CD4-positive, CD25-positive, alpha-beta regulatory T cell (primary cell): ENCODE results near the gene TMEM178A. TPM values are rescaled to one million over a fixed set of nuclear protein-coding genes. Genes with fewer than 3 reads are reported as not detected.
A peak's percentile ranks its signal among the peaks of the same experiment; 100 is the strongest.

ENCODE experiments used
- ATAC-seq, 2 donors: fragments of 150-1000 bp; cut with Tn5 transposase; one replicate each; pipeline ENCODE4 v1.10.0; 2021; ENCODE audit warnings: low read depth in 2 of 2, moderate number of reproducible peaks in 2 of 2, moderate library complexity in 1 of 2
- DNase-seq, 3 donors: peaks; one replicate each; pipeline versions ENCODE4 v3.0.0 to v3.0.0-alpha.2; 2012 to 2022; ENCODE audit warnings: mixed read lengths in 1 of 3
- H3K27ac ChIP-seq: one replicate; pipeline ENCODE4 v1.7.0; 2013; ENCODE audit warnings: mild to moderate bottlenecking, low read length; ENCODE audit not compliant: insufficient read depth, poor library complexity, severe bottlenecking
- H3K27me3 ChIP-seq: one replicate; pipeline ENCODE4 v1.7.0; 2013; ENCODE audit warnings: low read length; ENCODE audit not compliant: control insufficient read depth, insufficient read depth
- H3K36me3 ChIP-seq: one replicate; pipeline ENCODE4 v1.7.0; 2013; ENCODE audit warnings: mild to moderate bottlenecking, low read length, moderate library complexity; ENCODE audit not compliant: control insufficient read depth, insufficient read depth
- H3K4me1 ChIP-seq: 2 replicates; pipeline ENCODE4 v1.7.0; 2013; ENCODE audit warnings: mild to moderate bottlenecking, low read length; ENCODE audit not compliant: insufficient read depth, control insufficient read depth, poor library complexity, severe bottlenecking
- H3K4me3 ChIP-seq: one replicate; pipeline ENCODE4 v1.7.0; 2013; ENCODE audit warnings: low read depth, mild to moderate bottlenecking, low read length, moderate library complexity
- H3K9me3 ChIP-seq, 2 experiments: 1 replicate in 1 of 2; 2 replicates in 1 of 2; pipeline ENCODE4 v1.7.0; 2013; ENCODE audit warnings: low read length in 2 of 2, mild to moderate bottlenecking in 1 of 2, moderate library complexity in 1 of 2; ENCODE audit not compliant: control insufficient read depth in 2 of 2
- H3K27ac Mint-ChIP-seq, 3 donors: one replicate each; pipeline ENCODE4 v1.8.0; 2020 to 2022; ENCODE audit warnings: mild to moderate bottlenecking in 3 of 3, mixed read lengths in 3 of 3, moderate library complexity in 2 of 3
- H3K27me3 Mint-ChIP-seq: one replicate; pipeline ENCODE4 v1.8.0; 2022; ENCODE audit warnings: mild to moderate bottlenecking, mixed read lengths
- H3K36me3 Mint-ChIP-seq: one replicate; pipeline ENCODE4 v1.8.0; 2020; ENCODE audit warnings: mixed read lengths
- H3K4me1 Mint-ChIP-seq, 4 donors: one replicate each; pipeline ENCODE4 v1.8.0; 2020 to 2022; ENCODE audit warnings: mixed read lengths in 4 of 4, mild to moderate bottlenecking in 1 of 4
- H3K4me3 Mint-ChIP-seq, 4 donors: one replicate each; pipeline ENCODE4 v1.8.0; 2020 to 2022; ENCODE audit warnings: mild to moderate bottlenecking in 4 of 4, mixed read lengths in 4 of 4, moderate library complexity in 3 of 4
- H3K9me3 Mint-ChIP-seq, 7 donors: one replicate each; pipeline ENCODE4 v1.8.0; 2020 to 2022; ENCODE audit warnings: mixed read lengths in 7 of 7, mild to moderate bottlenecking in 3 of 7, moderate library complexity in 2 of 7
- polyA plus RNA-seq, 4 donors: library from polyadenylated mRNA; unstranded; fragments of 300-500 nt; fragmentation: Illumina TruSeq; gene quantifications; one replicate each; pipeline ENCODE4 v1.2.3, GENCODE V29; 2021
- total RNA-seq: library from RNA; stranded (reverse); gene quantifications from one replicate; pipeline ENCODE4 v1.2.3, GENCODE V29; 2022

TMEM178A gene
- total and polyA plus RNA-seq, 5 donors from 2014 or later = not detected

GRCh38 chr2:39705638-39706037 is 39.9 kb downstream of the TMEM178A start:
- H3K4me3 Mint-ChIP-seq = no peak overlapping the region
- H3K27me3 ChIP-seq = peaks cover 4% of the 10 kb centered on the region
- H3K4me1 ChIP-seq = no peaks in the 10 kb centered on the region
- H3K4me3 ChIP-seq = no peak overlapping the region
- no peaks in the 10 kb centered on the region for H3K27me3 Mint-ChIP-seq
- H3K9me3 Mint-ChIP-seq = peaks cover 2 to 22% (median 8%) of the 10 kb centered on the region in 7 donors
- no peak for DNase-seq
- H3K36me3 ChIP-seq = no peaks in the 10 kb centered on the region
- H3K36me3 Mint-ChIP-seq = no peaks in the 10 kb centered on the region
- H3K9me3 ChIP-seq = peaks cover 15 to 19% of the 10 kb centered on the region in 2 experiments
- no peak overlapping the region for H3K27ac ChIP-seq
- no peaks in the 10 kb centered on the region for H3K4me1 Mint-ChIP-seq
- H3K27ac Mint-ChIP-seq = no peak overlapping the region
- peak in 1 of 2 donors; percentile 24 for ATAC-seq

GRCh38 chr2:39706312-39706711 is 40.6 kb downstream of the TMEM178A start:
- no peak for ATAC-seq
- no peak overlapping the region for H3K4me3 Mint-ChIP-seq
- H3K4me1 Mint-ChIP-seq = no peaks in the 10 kb centered on the region
- Histone ChIP-seq H3K4me3 (no peak overlapping the region), H3K36me3 (no peaks in the 10 kb centered on the region), H3K4me1 (no peaks in the 10 kb centered on the region), H3K27ac (no peak overlapping the region), H3K27me3 (peaks cover 4% of the 10 kb centered on the region), H3K9me3 (peaks cover 9 to 12% of the 10 kb centered on the region in 2 experiments)
- H3K27ac Mint-ChIP-seq = no peak overlapping the region
- no peak for DNase-seq
- no peaks in the 10 kb centered on the region for H3K27me3 Mint-ChIP-seq
- H3K9me3 Mint-ChIP-seq = peaks cover under 1 to 15% (median 6%) of the 10 kb centered on the region in 7 donors
- H3K36me3 Mint-ChIP-seq = no peaks in the 10 kb centered on the region

DNA sequence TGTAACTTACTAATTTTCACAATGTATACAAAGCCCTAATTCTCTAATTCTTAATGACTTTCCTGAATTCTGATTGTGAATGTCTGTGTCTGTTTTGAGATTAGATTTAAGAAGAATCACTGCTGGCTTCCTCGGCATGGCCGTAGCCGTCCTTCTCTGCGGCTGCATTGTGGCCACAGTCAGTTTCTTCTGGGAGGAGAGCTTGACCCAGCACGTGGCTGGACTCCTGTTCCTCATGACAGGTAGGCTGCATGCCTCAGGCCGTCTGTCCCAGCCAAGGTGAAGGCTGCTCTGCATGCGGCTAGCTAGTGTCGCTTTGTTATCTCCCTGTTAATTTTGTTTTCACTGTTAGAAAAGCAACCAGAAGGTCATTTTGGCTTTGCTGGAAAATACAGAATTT is 41.2 kb downstream of the TMEM178A start:
- Histone ChIP-seq H3K4me1 (no peaks in the 10 kb centered on the region), H3K4me3 (no peak overlapping the region), H3K9me3 (peaks cover 4 to 6% of the 10 kb centered on the region in 2 experiments), H3K27ac (no peak overlapping the region), H3K36me3 (no peaks in the 10 kb centered on the region), H3K27me3 (peaks cover 2% of the 10 kb centered on the region)
- H3K27ac Mint-ChIP-seq = no peak overlapping the region
- DNase-seq (no peak), ATAC-seq (no peak)
- H3K36me3 Mint-ChIP-seq = no peaks in the 10 kb centered on the region
- no peaks in the 10 kb centered on the region for H3K4me1 Mint-ChIP-seq
- H3K4me3 Mint-ChIP-seq = no peak overlapping the region
- peaks cover 0 to 9% (median 4%) of the 10 kb centered on the region in 7 donors for H3K9me3 Mint-ChIP-seq
- no peaks in the 10 kb centered on the region for H3K27me3 Mint-ChIP-seq

- Histone ChIP-seq H3K9me3 (no peaks in the 10 kb centered on the region), H3K4me3 (no peak overlapping the region), H3K4me1 (no peaks in the 10 kb centered on the region), H3K36me3 (no peaks in the 10 kb centered on the region), H3K27ac (no peak overlapping the region), H3K27me3 (peaks cover 3% of the 10 kb centered on the region)
- H3K4me3 Mint-ChIP-seq = no peak overlapping the region
- no peak overlapping the region for H3K27ac Mint-ChIP-seq
- H3K36me3 Mint-ChIP-seq = no peaks in the 10 kb centered on the region
- no peak for ATAC-seq
- H3K4me1 Mint-ChIP-seq = no peaks in the 10 kb centered on the region
- DNase-seq = no peak
- H3K9me3 Mint-ChIP-seq = peaks cover 0 to 4% (median 0%) of the 10 kb centered on the region in 7 donors
- H3K27me3 Mint-ChIP-seq = no peaks in the 10 kb centered on the region
These were observed 42.3 kb downstream of the TMEM178A start for GRCh38 chr2:39708003-39708402.

GRCh38 chr2:39710807-39711206 is 45.1 kb downstream of the TMEM178A start:
- peaks cover 0 to 4% (median 0%) of the 10 kb centered on the region in 7 donors for H3K9me3 Mint-ChIP-seq
- no peaks in the 10 kb centered on the region for H3K4me1 Mint-ChIP-seq
- peaks cover 20% of the 10 kb centered on the region for H3K27me3 Mint-ChIP-seq
- H3K4me3 Mint-ChIP-seq = no peak overlapping the region
- Histone ChIP-seq H3K4me3 (no peak overlapping the region), H3K36me3 (no peaks in the 10 kb centered on the region), H3K9me3 (no peaks in the 10 kb centered on the region), H3K27me3 (peaks cover 2% of the 10 kb centered on the region), H3K4me1 (no peaks in the 10 kb centered on the region), H3K27ac (no peak overlapping the region)
- H3K27ac Mint-ChIP-seq = no peak overlapping the region
- DNase-seq (no peak), ATAC-seq (no peak)
- no peaks in the 10 kb centered on the region for H3K36me3 Mint-ChIP-seq

- H3K27ac ChIP-seq = no peak overlapping the region
- ATAC-seq (no peak), DNase-seq (no peak)
- H3K27me3 ChIP-seq = peaks cover 4% of the 10 kb centered on the region
- Mint-ChIP-seq H3K9me3 (peaks cover 0 to 2% (median 0%) of the 10 kb centered on the region in 7 donors), H3K4me3 (no peak overlapping the region), H3K4me1 (no peaks in the 10 kb centered on the region), H3K27me3 (peaks cover 26% of the 10 kb centered on the region), H3K36me3 (no peaks in the 10 kb centered on the region), H3K27ac (no peak overlapping the region)
- no peaks in the 10 kb centered on the region for H3K36me3 ChIP-seq
- H3K4me3 ChIP-seq = no peak overlapping the region
- H3K9me3 ChIP-seq = no peaks in the 10 kb centered on the region
- no peaks in the 10 kb centered on the region for H3K4me1 ChIP-seq
These were observed 47.2 kb downstream of the TMEM178A start for GRCh38 chr2:39712953-39713352.

GRCh38 chr2:39715095-39715494 is 49.4 kb downstream of the TMEM178A start:
- Mint-ChIP-seq H3K27me3 (peaks cover 33% of the 10 kb centered on the region), H3K27ac (no peak overlapping the region), H3K9me3 (no peaks in the 10 kb centered on the region), H3K4me1 (no peaks in the 10 kb centered on the region), H3K4me3 (no peak overlapping the region), H3K36me3 (no peaks in the 10 kb centered on the region)
- Histone ChIP-seq H3K27ac (no peak overlapping the region), H3K9me3 (no peaks in the 10 kb centered on the region), H3K27me3 (peaks cover 4% of the 10 kb centered on the region), H3K4me1 (no peaks in the 10 kb centered on the region), H3K36me3 (no peaks in the 10 kb centered on the region), H3K4me3 (no peak overlapping the region)
- DNase-seq = no peak
- no peak for ATAC-seq

- H3K27me3 Mint-ChIP-seq = peaks cover 40% of the 10 kb centered on the region
- H3K9me3 Mint-ChIP-seq = no peaks in the 10 kb centered on the region
- no peak overlapping the region for H3K4me3 Mint-ChIP-seq
- H3K27ac Mint-ChIP-seq = no peak overlapping the region
- no peak for DNase-seq
- H3K4me1 Mint-ChIP-seq = no peaks in the 10 kb centered on the region
- H3K27ac ChIP-seq = no peak overlapping the region
- H3K9me3 ChIP-seq = no peaks in the 10 kb centered on the region
- H3K4me3 ChIP-seq = no peak overlapping the region
- no peaks in the 10 kb centered on the region for H3K36me3 Mint-ChIP-seq
- no peaks in the 10 kb centered on the region for H3K4me1 ChIP-seq
- H3K27me3 ChIP-seq = peaks cover 4% of the 10 kb centered on the region
- ATAC-seq = no peak
- H3K36me3 ChIP-seq = no peaks in the 10 kb centered on the region
These were observed 50.1 kb downstream of the TMEM178A start for GRCh38 chr2:39715822-39716221.
